HG03469 (cell line): Measurements from ENCODE around the gene MACROD2.
"Not testable (repeated sequence)": the region's sequence is repeated elsewhere in the genome, so short reads cannot be mapped to it uniquely, and the experiment has no call there.

Experiments
- ATAC-seq: cut with Tn5 transposase; IDR thresholded peaks from one replicate; pipeline ENCODE4 v1.9.1; 2021; ENCODE audit warnings: mild to moderate bottlenecking, moderate library complexity, moderate number of reproducible peaks; ENCODE audit not compliant: unreplicated experiment

The MACROD2 gene

GRCh38 chr20:14997791-14998190 is 1002.5 kb downstream of the MACROD2 start:
- ATAC-seq = no peak

GRCh38 chr20:15005300-15005986 is 1010.1 kb downstream of the MACROD2 start:
- ATAC-seq = no peak

DNA sequence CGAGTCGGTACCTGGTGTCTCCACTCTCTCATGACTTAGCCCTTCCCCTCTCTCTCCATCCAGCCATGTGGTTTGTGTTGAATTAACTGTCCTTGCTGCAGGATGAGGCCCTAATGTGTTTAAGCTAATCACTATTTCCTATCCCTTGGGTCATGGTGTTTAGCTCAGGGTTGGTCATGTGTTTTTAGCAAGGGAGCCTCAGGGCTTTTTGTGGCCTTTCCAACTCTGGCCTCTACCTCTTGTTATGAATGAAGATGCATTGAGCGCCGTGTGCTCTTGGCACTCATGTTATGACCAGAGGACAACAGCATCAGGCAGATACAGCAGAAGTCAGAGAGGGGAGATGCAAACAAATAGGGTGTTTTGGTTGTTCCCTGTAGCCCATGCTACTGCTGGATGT is 1016.3 kb downstream of the MACROD2 start:
- no peak for ATAC-seq

DNA sequence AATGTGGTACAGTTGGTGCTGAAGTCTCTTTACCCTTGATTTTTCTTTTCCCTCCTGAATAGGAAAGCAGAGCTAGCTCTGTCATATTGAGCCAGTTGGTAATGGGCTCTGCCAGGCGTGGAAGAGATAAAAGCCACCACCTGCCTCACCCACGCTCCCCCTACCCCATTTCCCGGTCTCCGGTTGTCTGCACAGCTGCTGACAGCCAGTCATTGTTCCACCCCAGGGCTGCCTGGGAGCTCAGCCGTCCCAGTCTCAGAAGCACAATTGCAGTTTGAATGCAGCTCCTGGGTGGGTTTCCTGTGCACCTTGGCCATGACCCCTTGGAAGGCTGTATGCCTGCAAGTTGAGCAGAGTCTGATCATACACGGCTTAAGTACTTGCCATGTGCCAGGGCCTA is 1017.2 kb downstream of the MACROD2 start:
- no peak for ATAC-seq

GRCh38 chr20:15016875-15017274 is 1021.6 kb downstream of the MACROD2 start:
- ATAC-seq = not testable (repeated sequence)

- no peak for ATAC-seq
These were observed 1023.6 kb downstream of the MACROD2 start for GRCh38 chr20:15018966-15019365.

GRCh38 chr20:15020845-15021244 is 1025.5 kb downstream of the MACROD2 start:
- ATAC-seq = no peak

DNA sequence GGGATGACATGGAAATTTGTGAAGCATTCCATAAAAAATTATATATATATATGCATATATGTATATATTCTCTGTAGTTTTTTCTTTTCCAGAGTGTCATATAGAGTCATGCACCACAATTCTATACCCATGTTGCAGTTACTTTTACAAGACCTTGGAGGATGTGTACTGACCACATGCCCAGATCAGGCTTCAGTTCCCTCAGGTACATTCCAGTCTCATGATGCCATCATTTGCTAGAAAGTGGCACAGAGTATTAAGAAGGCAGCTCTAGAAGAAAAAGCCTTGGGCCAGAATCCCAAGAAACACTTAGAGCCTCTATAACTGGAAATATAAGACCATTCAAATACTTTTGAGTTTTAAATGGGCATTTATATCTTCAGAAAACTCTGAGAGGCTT is 1027.6 kb downstream of the MACROD2 start:
- no peak for ATAC-seq

DNA sequence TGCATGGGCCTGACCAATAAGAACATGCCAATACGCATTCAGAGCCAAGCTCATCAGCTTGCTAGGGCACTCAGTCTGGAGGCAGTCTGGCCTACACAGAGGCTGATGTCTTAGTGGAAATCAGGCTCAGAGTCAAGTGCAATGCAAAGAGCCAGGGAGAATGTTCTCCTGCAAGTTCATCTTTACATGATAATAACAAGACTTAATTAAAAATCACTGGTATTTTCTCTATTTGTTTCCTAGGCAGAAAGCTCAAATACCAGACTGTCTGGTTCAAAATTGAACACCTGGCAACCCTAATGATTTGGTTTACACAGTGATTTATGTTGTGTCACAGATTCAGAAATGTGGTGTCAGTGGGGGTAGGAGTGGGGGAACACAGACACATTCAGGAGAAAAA is 1031.4 kb downstream of the MACROD2 start:
- ATAC-seq = no peak

- no peak for ATAC-seq
These were observed 1035.5 kb downstream of the MACROD2 start for GRCh38 chr20:15030826-15031225.

- ATAC-seq = no peak
These were observed 1036.4 kb downstream of the MACROD2 start for GRCh38 chr20:15031546-15032351.

DNA sequence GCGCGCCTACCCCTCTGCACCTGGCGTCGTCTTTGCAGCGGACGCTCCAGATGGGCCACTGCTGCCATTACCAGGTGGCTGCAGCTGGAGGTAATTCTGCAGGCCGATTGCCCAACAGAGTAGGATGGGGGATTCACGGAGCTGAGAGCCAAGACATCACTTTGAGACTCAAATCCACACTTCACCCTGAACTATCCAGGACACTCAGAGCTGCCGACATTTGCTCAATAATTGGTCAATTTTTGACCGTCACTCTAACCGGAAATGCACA is 1037.0 kb downstream of the MACROD2 start:
- no peak for ATAC-seq

DNA sequence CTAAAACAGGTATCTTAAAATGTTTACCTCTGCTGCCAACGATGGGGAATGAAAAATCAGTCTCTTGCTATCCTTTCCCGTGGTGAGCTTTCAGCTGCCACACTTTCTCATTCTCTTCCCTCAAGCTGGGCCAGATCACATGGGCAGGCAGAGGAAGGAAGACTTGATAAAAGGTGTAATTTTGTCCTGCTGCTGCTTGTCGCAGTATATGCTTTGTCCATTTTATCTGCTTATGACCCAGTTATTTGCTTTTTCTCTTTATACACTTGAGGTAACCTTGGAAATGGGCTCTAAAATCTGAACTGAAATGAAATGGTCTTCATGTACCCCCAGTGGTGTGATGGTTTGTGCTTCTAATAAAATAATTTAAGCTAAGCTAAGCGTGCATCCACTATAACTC is 1038.0 kb downstream of the MACROD2 start:
- ATAC-seq = no peak

GRCh38 chr20:15033891-15034290 is 1038.6 kb downstream of the MACROD2 start:
- no peak for ATAC-seq

GRCh38 chr20:15036948-15037347 is 1041.6 kb downstream of the MACROD2 start:
- no peak for ATAC-seq

GRCh38 chr20:15039088-15039752 is 1043.9 kb downstream of the MACROD2 start:
- ATAC-seq = no peak

DNA sequence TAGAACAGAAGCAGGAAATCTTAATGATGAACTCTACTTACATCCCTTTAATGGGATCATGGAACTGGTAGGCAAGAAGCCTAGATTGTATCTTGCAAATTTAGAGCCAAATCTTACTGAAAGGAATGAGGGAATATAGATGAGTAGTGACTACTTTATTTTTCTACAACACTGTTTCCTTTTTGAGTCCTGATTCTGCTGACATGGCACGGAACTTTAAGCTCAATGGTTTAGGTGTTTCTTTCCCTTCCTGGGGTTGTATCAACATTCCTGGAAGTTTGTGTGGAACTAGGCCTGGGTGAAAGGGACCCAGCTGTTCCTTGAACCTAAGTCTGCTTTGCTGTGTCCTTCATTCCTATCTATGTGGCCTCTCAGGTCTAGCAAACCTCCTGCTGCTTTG is 1047.4 kb downstream of the MACROD2 start:
- ATAC-seq = no peak

DNA sequence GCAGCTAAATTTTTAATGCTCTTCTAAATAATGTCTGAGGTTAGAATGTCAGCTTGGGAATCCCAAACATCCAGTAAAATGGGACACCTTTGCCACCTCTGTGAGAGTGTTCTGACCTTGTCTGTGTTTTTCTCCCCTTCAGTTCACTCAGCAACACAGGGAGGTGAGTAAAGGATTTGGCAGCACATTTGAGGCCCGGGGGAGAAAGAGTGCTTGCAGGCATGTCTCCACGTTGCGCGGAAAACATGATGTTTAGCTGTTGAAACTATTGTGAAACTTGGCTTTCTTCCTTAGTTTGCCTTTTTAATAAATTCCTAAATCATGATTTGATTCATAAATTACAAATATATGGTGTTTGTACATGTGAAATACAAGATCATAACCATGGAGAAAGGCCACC is 1049.9 kb downstream of the MACROD2 start:
- no peak for ATAC-seq

DNA sequence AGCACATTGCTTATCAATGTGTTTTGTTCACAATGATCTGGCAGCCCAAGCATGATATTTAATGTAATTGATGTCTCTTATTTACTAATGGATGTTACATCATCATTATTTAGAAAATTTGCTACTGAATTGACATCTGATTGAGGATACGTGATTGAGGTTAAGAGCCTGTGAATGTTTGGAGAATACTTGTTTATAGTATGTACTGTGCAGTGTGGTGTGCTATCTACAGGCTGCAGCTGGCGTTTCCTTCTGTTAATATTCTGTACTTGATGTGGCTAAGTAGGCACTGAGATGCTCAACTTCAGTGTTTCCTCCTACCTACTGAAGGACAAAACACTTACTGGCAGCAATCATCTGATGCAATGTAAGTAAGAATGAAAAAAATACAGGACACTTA is 1051.7 kb downstream of the MACROD2 start:
- ATAC-seq = no peak

- ATAC-seq = no peak
These were observed 1052.3 kb downstream of the MACROD2 start for GRCh38 chr20:15047601-15048000.

DNA sequence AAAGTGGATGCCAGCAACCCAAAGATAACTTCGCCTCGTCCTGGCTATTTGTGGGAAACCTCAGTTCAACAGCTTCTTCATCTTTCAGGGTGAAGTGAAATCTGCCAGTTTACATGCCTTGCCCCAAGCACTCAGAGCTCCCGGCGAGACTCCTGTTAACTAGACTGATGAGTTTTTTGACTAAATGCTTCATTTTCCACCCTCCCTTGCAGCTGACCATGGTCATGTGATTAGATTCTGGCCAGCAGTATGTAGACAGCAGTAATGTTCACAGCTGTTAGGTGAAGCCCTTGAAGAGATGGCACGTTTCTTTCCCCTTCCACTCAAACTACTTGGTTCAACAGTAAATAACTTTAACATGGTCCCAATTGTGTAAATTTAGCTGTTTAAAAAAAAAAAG is 1060.9 kb downstream of the MACROD2 start:
- ATAC-seq = no peak

GRCh38 chr20:15058841-15059240 is 1063.5 kb downstream of the MACROD2 start:
- no peak for ATAC-seq
